TTC549 (cell line): ENCODE data around the gene PTH2R.
"Not testable (repeated sequence)": the region's sequence is repeated elsewhere in the genome, so short reads cannot be mapped to it uniquely, and the experiment has no call there.

Experiments used
- FAIRE-seq: peaks from 2 replicates; lab custom pipeline; 2012; peaks lifted over from hg19 to GRCh38; lab: Jason Lieb, UNC

The PTH2R gene

GRCh38 chr2:208488686-208489564 lies 82.3 kb downstream of the PTH2R start:
- FAIRE-seq, result no peak

- FAIRE-seq, result no peak
These were observed 83.1 kb downstream of the PTH2R start for GRCh38 chr2:208489687-208490086.

GRCh38 chr2:208490492-208490891 lies 83.9 kb downstream of the PTH2R start:
- FAIRE-seq, result no peak

- no peak for FAIRE-seq
These were observed 85.0 kb downstream of the PTH2R start for GRCh38 chr2:208491641-208492040.

GRCh38 chr2:208492069-208492468 lies 85.5 kb downstream of the PTH2R start:
- FAIRE-seq, result no peak

- no peak for FAIRE-seq
These were observed 86.6 kb downstream of the PTH2R start for GRCh38 chr2:208493186-208493585.

- no peak for FAIRE-seq
These were observed 89.5 kb downstream of the PTH2R start for GRCh38 chr2:208496129-208496528.

GRCh38 chr2:208501206-208501605 lies 94.6 kb downstream of the PTH2R start:
- FAIRE-seq, result no peak

GRCh38 chr2:208502288-208502687 lies 95.7 kb downstream of the PTH2R start:
- no peak for FAIRE-seq

- not testable (repeated sequence) for FAIRE-seq
These were observed 98.8 kb downstream of the PTH2R start for GRCh38 chr2:208505365-208505764.

GRCh38 chr2:208509586-208509985 lies 103.0 kb downstream of the PTH2R start:
- no peak for FAIRE-seq

- FAIRE-seq, result no peak
These were observed 104.4 kb downstream of the PTH2R start for GRCh38 chr2:208511016-208511415.

GRCh38 chr2:208511573-208511972 lies 105.0 kb downstream of the PTH2R start:
- no peak for FAIRE-seq

- no peak for FAIRE-seq
These were observed 108.5 kb downstream of the PTH2R start for GRCh38 chr2:208515099-208515498.

- FAIRE-seq, result not testable (repeated sequence)
These were observed 116.5 kb downstream of the PTH2R start for GRCh38 chr2:208523069-208523468.

- not testable (repeated sequence) for FAIRE-seq
These were observed 118.6 kb downstream of the PTH2R start for GRCh38 chr2:208525165-208525564.

- no peak for FAIRE-seq
These were observed 123.2 kb downstream of the PTH2R start for GRCh38 chr2:208529796-208530195.

GRCh38 chr2:208531361-208531760 lies 124.8 kb downstream of the PTH2R start:
- FAIRE-seq, result no peak

GRCh38 chr2:208535578-208535977 lies 129.0 kb downstream of the PTH2R start:
- FAIRE-seq, result not testable (repeated sequence)

- FAIRE-seq, result no peak
These were observed 134.9 kb downstream of the PTH2R start for GRCh38 chr2:208541461-208541988.

- no peak for FAIRE-seq
These were observed 135.4 kb downstream of the PTH2R start for GRCh38 chr2:208541989-208542464.

- no peak for FAIRE-seq
These were observed 136.0 kb downstream of the PTH2R start for GRCh38 chr2:208542465-208543041.
